ENCODE measurements around the gene TMEM72. TPM values are rescaled to one million over a fixed set of nuclear protein-coding genes. Genes with fewer than 3 reads are reported as not detected.

Gene TMEM72
- total and polyA plus RNA-seq, 5 donors, result 0.14 to 0.71 (median 0.26) TPM; not detected in 1

GRCh38 chr10:44949127-44949802 lies 38.1 kb downstream of the TMEM72 start:
- H3K27me3 ChIP-seq (ENCODE audit: control insufficient read depth, insufficient read depth), result no peaks in the 10 kb centered on the region
- ATAC-seq (peak in 1 of 2 donors; percentile 5), DNase-seq (no peak)
- intact Hi-C loops (cut with DNase I), result no loop called here
- H3K4me3 ChIP-seq (ENCODE audit: low read length), result no peak overlapping the region
- WGBS, result 59% methylated on average over 5 of the region's 5 CpGs
- H3K9me3 ChIP-seq (ENCODE audit: control insufficient read depth, low read length), result no peaks in the 10 kb centered on the region
- no peak overlapping the region for H3K27ac ChIP-seq (ENCODE audit: low read length)
- peaks cover 16% of the 10 kb centered on the region for H3K4me1 ChIP-seq (ENCODE audit: control insufficient read depth, insufficient read depth, low read length)

GRCh38 chr10:44949915-44950314 lies 38.8 kb downstream of the TMEM72 start:
- no peaks in the 10 kb centered on the region for H3K27me3 ChIP-seq (ENCODE audit: control insufficient read depth, insufficient read depth)
- no peaks in the 10 kb centered on the region for H3K9me3 ChIP-seq (ENCODE audit: control insufficient read depth, low read length)
- DNase-seq, result peak in 1 of 3 donors; percentile 52
- WGBS, result 63% methylated on average over 3 of the region's 3 CpGs
- peak in 1 of 2 donors; percentile 19 for ATAC-seq
- intact Hi-C loops (cut with DNase I), result no loop called here
- no peak overlapping the region for H3K27ac ChIP-seq (ENCODE audit: low read length)
- peaks cover 16% of the 10 kb centered on the region for H3K4me1 ChIP-seq (ENCODE audit: control insufficient read depth, insufficient read depth, low read length)
- no peak overlapping the region for H3K4me3 ChIP-seq (ENCODE audit: low read length)

DNA sequence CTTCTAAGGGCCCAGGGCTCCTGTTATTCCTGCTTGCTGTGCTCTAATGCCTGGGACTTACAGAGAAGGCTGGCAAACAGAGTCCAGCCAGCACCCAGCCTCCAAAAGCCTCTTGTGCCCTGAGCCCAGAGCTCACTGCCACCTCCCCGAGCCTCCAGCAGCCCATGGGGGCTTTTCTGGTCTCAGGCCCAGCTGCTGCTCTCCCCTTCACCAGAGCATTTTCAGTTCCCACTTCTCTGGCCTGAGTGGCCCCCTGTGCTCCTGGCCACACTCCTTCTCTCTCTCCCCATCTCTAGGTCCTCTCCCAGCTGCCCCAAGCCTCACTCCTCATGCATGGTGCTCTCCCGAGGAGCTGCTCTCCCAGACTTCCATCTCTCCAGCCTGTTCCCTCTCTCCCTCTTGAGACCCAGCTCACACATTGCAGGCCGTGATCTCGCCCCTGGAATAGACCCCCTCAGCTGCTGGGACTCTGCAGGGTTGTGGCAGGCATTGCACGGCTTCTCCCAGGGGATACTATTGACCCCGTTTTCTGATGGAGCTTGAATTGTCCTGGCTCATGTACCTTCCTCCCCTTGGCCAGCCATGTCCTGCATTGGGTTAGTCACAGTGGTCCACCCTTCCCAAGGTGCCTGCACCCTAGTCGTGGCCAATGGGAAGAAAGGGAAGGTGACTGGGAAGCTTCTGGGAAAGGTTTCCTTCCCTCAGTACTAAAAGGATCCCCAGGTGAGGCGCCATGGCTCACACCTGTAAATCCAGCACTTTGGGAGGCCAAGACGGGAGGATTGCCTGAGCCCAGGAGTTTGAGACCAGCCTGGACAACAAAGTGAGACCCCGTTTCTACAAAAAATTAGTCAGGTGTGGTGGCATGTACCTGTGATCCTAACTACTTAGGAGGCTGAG lies 39.4 kb downstream of the TMEM72 start:
- H3K27me3 ChIP-seq (ENCODE audit: control insufficient read depth, insufficient read depth), result no peaks in the 10 kb centered on the region
- intact Hi-C loops (cut with DNase I), result no loop called here
- H3K27ac ChIP-seq (ENCODE audit: low read length), result no peak overlapping the region
- 82% methylated on average over 10 of the region's 10 CpGs for WGBS
- no peak for DNase-seq
- H3K4me1 ChIP-seq (ENCODE audit: control insufficient read depth, insufficient read depth, low read length), result peaks cover 16% of the 10 kb centered on the region
- H3K4me3 ChIP-seq (ENCODE audit: low read length), result no peak overlapping the region
- H3K9me3 ChIP-seq (ENCODE audit: control insufficient read depth, low read length), result no peaks in the 10 kb centered on the region
- ATAC-seq, result no peak

GRCh38 chr10:44951576-44952226 lies 40.6 kb downstream of the TMEM72 start:
- no peaks in the 10 kb centered on the region for H3K9me3 ChIP-seq (ENCODE audit: control insufficient read depth, low read length)
- peak in 1 of 3 donors; percentile 63 for DNase-seq
- H3K27me3 ChIP-seq (ENCODE audit: control insufficient read depth, insufficient read depth), result no peaks in the 10 kb centered on the region
- WGBS, result 70% methylated on average over 7 of the region's 7 CpGs
- H3K27ac ChIP-seq (ENCODE audit: low read length), result no peak overlapping the region
- no peak for ATAC-seq
- intact Hi-C loops (cut with DNase I), result no loop called here
- H3K4me1 ChIP-seq (ENCODE audit: control insufficient read depth, insufficient read depth, low read length), result peaks cover 16% of the 10 kb centered on the region
- no peak overlapping the region for H3K4me3 ChIP-seq (ENCODE audit: low read length)

DNA sequence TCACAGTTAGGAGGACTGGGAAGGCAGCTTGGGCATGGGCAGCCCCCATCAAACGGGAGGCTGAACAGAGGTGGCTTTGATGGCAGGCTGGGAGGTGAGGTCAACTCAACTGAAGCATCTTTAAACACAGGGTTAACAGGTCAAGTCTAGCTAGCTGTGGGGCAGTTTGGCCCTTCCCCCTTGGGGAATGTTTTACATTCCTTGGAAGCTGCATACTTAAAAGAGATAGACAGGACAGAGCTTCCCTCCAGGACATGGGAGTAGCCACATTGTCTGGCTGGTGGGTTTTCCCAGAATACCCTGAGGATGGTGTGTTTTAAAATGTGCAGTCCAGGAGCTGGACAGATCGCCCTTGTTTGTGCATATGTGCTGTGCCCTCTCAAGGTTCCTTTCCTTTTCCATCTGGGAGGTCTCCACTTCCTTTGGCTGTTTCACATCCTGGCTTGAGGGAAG lies 41.7 kb downstream of the TMEM72 start:
- ATAC-seq (no peak), DNase-seq (no peak)
- H3K4me3 ChIP-seq (ENCODE audit: low read length), result no peak overlapping the region
- no peaks in the 10 kb centered on the region for H3K27me3 ChIP-seq (ENCODE audit: control insufficient read depth, insufficient read depth)
- H3K9me3 ChIP-seq (ENCODE audit: control insufficient read depth, low read length), result no peaks in the 10 kb centered on the region
- intact Hi-C loops (cut with DNase I), result no loop called here
- no peak overlapping the region for H3K27ac ChIP-seq (ENCODE audit: low read length)
- WGBS, result 32% methylated on average over 2 of the region's 2 CpGs
- H3K4me1 ChIP-seq (ENCODE audit: control insufficient read depth, insufficient read depth, low read length), result peaks cover 22% of the 10 kb centered on the region

GRCh38 chr10:44954042-44954441 lies 42.9 kb downstream of the TMEM72 start:
- Histone ChIP-seq H3K4me1 (ENCODE audit: control insufficient read depth, insufficient read depth, low read length) (peaks cover 23% of the 10 kb centered on the region), H3K9me3 (ENCODE audit: control insufficient read depth, low read length) (no peaks in the 10 kb centered on the region), H3K27ac (ENCODE audit: low read length) (no peak overlapping the region), H3K27me3 (ENCODE audit: control insufficient read depth, insufficient read depth) (no peaks in the 10 kb centered on the region), H3K4me3 (ENCODE audit: low read length) (no peak overlapping the region)
- no peak for ATAC-seq
- intact Hi-C loops (cut with DNase I), result no loop called here
- DNase-seq, result no peak

- intact Hi-C loops (cut with DNase I), result no loop called here
- H3K27me3 ChIP-seq (ENCODE audit: control insufficient read depth, insufficient read depth), result no peaks in the 10 kb centered on the region
- no peaks in the 10 kb centered on the region for H3K9me3 ChIP-seq (ENCODE audit: control insufficient read depth, low read length)
- H3K27ac ChIP-seq (ENCODE audit: low read length), result no peak overlapping the region
- H3K4me1 ChIP-seq (ENCODE audit: control insufficient read depth, insufficient read depth, low read length), result peaks cover 22% of the 10 kb centered on the region
- no peak overlapping the region for H3K4me3 ChIP-seq (ENCODE audit: low read length)
- ATAC-seq, result no peak
- DNase-seq, result no peak
Measured at GRCh38 chr10:44954962-44955361, 43.8 kb downstream of the TMEM72 start.

DNA sequence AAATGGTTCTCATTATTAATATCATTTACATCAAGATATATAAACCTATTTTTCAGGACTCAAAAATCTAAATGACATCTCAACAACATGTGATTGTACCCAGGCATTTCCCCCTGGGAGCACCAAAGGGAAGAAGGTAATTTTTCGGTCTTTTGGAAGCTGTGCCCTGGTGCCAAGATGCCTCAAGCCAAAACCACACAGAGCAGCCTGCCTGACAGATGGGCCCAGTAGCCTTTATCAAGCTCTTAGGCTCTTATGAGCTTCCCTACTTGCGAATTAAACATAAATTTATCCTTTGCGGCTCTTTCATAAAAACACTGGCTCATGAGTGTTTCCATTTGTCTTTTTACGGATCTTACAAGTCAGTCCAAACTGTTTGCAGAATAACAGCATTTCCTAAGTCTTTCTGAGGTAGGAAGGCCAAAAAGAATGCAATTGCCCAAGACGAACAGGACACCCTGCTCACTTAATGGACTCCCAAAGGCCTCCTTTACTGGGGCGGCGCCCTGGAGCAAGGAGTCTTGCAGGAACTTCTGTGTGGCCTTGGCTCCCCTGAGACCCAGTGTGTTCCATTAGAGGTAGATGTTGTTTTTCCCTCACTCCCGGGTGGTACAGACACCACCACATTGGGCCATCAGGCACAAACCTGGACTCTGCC lies 44.4 kb downstream of the TMEM72 start:
- WGBS, result 72% methylated on average over 8 of the region's 8 CpGs
- no peaks in the 10 kb centered on the region for H3K9me3 ChIP-seq (ENCODE audit: control insufficient read depth, low read length)
- H3K27ac ChIP-seq (ENCODE audit: low read length), result no peak overlapping the region
- intact Hi-C loops (cut with DNase I), result no loop called here
- H3K4me1 ChIP-seq (ENCODE audit: control insufficient read depth, insufficient read depth, low read length), result peaks cover 22% of the 10 kb centered on the region
- H3K27me3 ChIP-seq (ENCODE audit: control insufficient read depth, insufficient read depth), result no peaks in the 10 kb centered on the region
- no peak for ATAC-seq
- no peak overlapping the region for H3K4me3 ChIP-seq (ENCODE audit: low read length)
- DNase-seq, result peak in 2 of 3 donors; percentile 49 to 73

DNA sequence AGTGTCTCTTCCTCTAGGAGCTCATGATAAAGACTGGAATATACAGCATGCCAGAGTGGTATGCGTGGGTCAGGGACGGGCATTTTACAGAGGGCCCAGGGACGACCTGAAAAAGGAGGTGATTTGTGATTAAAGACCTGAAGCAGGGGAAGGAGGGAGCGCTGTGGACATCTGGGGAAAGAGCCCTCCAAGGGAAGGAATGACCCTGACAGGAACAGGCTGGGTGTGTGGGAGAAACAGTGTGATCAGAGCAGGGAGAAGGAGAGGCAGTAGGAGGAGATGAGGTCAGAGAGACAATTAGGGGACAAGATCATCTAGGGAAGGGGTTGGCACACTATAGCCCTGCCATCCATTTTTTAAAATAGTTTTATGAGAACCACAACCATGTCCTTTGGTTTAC lies 45.1 kb downstream of the TMEM72 start:
- intact Hi-C loops (cut with DNase I), result no loop called here
- 85% methylated on average over 4 of the region's 4 CpGs for WGBS
- peak overlapping the region; percentile 5 for H3K27ac ChIP-seq (ENCODE audit: low read length)
- H3K9me3 ChIP-seq (ENCODE audit: control insufficient read depth, low read length), result no peaks in the 10 kb centered on the region
- ATAC-seq, result no peak
- no peak for DNase-seq
- H3K4me3 ChIP-seq (ENCODE audit: low read length), result no peak overlapping the region
- H3K4me1 ChIP-seq (ENCODE audit: control insufficient read depth, insufficient read depth, low read length), result peaks cover 18% of the 10 kb centered on the region
- H3K27me3 ChIP-seq (ENCODE audit: control insufficient read depth, insufficient read depth), result no peaks in the 10 kb centered on the region

GRCh38 chr10:44956717-44957706 lies 45.9 kb downstream of the TMEM72 start:
- 88% methylated on average over 4 of the region's 4 CpGs for WGBS
- Histone ChIP-seq H3K4me1 (ENCODE audit: control insufficient read depth, insufficient read depth, low read length) (peaks cover 21% of the 10 kb centered on the region), H3K4me3 (ENCODE audit: low read length) (no peak overlapping the region), H3K27me3 (ENCODE audit: control insufficient read depth, insufficient read depth) (no peaks in the 10 kb centered on the region), H3K27ac (ENCODE audit: low read length) (peak overlapping the region; percentile 60), H3K9me3 (ENCODE audit: control insufficient read depth, low read length) (no peaks in the 10 kb centered on the region)
- ATAC-seq, result no peak
- no peak for DNase-seq
- intact Hi-C loops (cut with DNase I), result no loop called here

Measured in right cardiac atrium (tissue), 5 donors.